Adrenal gland (tissue), 12 donors: ENCODE data around the gene BNC2. TPM values are rescaled to one million over a fixed set of nuclear protein-coding genes. Genes with fewer than 3 reads are reported as not detected.
A peak's percentile ranks its signal among the peaks of the same experiment; 100 is the strongest.

Source experiments
- DNase-seq, 7 donors: peaks; one replicate each; pipeline ENCODE4 v3.0.0-alpha.2; 2019 to 2020
- H3K27ac ChIP-seq, 5 donors: fragments of 200-600 bp; sonication (generic) in 4 of 5; 1 replicate in 3 of 5; 2 replicates in 2 of 5; pipeline versions ENCODE4 v1.5.1 to v1.8.0; 2016 to 2020; ENCODE audit warnings: mild to moderate bottlenecking in 1 of 5
- H3K27me3 ChIP-seq: fragments of 200-600 bp; 2 replicates; pipeline ENCODE4 v1.8.0; 2021
- H3K36me3 ChIP-seq, 2 donors: fragments of 200-600 bp; replicated peaks in 1 of 2; 1 replicate in 1 of 2; 2 replicates in 1 of 2; pipeline versions ENCODE4 v1.5.1 to v1.8.0; 2018 to 2022
- H3K4me1 ChIP-seq, 2 donors: fragments of 200-600 bp; replicated peaks in 1 of 2; 1 replicate in 1 of 2; 2 replicates in 1 of 2; pipeline versions ENCODE4 v1.5.1 to v1.8.0; 2018 to 2021
- H3K4me3 ChIP-seq, 4 donors: fragments of 200-600 bp; sonication (generic) in 3 of 4; one replicate each; pipeline ENCODE4 v1.5.1; 2016 to 2018
- H3K9me3 ChIP-seq, 3 donors: fragments of 200-600 bp; sonication (generic) in 1 of 3; replicated peaks in 1 of 3; 1 replicate in 2 of 3; 2 replicates in 1 of 3; pipeline versions ENCODE4 v1.5.1 to v1.8.0; 2016 to 2021
- CTCF ChIP-seq, 6 experiments: fragments of 450-650 bp in 4 of 6; fragments of 200-600 bp in 2 of 6; sonication (generic) in 1 of 6; IDR thresholded peaks; 1 replicate in 5 of 6; 2 replicates in 1 of 6; pipeline versions ENCODE4 v1.5.1 to v1.8.0; 2016 to 2021; ENCODE audit warnings: antibody characterized with exemption in 6 of 6, mild to moderate bottlenecking in 2 of 6, moderate library complexity in 1 of 6
- POLR2A ChIP-seq, 2 donors: fragments of 450-650 bp; IDR thresholded peaks; one replicate each; pipeline ENCODE4 v1.6.1; 2017; ENCODE audit warnings: antibody characterized with exemption in 2 of 2, mild to moderate bottlenecking in 2 of 2, moderate library complexity in 1 of 2
- WGBS, 4 donors: extraction: QIAGEN DNeasy Blood & Tissue Kit in 2 of 4; methylation state at CpG; one replicate each; pipeline versions ENCODE4 v1.1.5 to v1.1.7; 2013 to 2017; 5-methylcytosine and 5-hydroxymethylcytosine counted together
- intact Hi-C, 2 donors: fragments of 100-400 bp; cut with DNase I; formaldehyde crosslinking; loops; one replicate each; pipeline versions ENCODE4 v1.14.1 to v1.15.0; 2022 to 2023
- polyA plus RNA-seq, 3 donors: library from polyadenylated mRNA; stranded (reverse); fragments of 200-250 nt in 2 of 3; fragments of 350-450 nt in 1 of 3; fragmentation: Illumina TruSeq in 1 of 3; extraction: RNeasy Lipid Tissue Mini Kit (QIAGEN cat#74804) in 1 of 3; gene quantifications; one replicate each; pipeline ENCODE4 v1.2.3, GENCODE V29; 2013 to 2014
- total RNA-seq, 9 donors: library from RNA; depleted of rRNA in 4 of 9; stranded (reverse); fragments of >200 nt in 4 of 9; fragments of 120-200 nt in 1 of 9; fragmentation: NEBNext Ultra II Directional in 1 of 9; extraction: Animal tissue kit (Norgen Biotek cat#: 25700) in 1 of 9; gene quantifications; one replicate each; pipeline versions ENCODE4 v1.1.0 to v1.2.4, GENCODE V29; 2013 to 2023
- donor health status: healthy with polysubstance abuse.
- donor health status: Bipolar disorder and iron deficiency.
- donor health status: DM: yes; HTN: yes; CAD: no.
- donor health status: DM: no; HTN: no; CAD: no.
- donor health status: DM: no; HTN: no; CAD: no.
- donor health status: DM: yes; HTN: yes; CAD: no.

The BNC2 gene
- total and polyA plus RNA-seq, 12 donors: 1.1 to 11.1 (median 5.0) TPM

GRCh38 chr9:16794871-16795639 lies 75.4 kb downstream of the BNC2 start:
- H3K36me3 ChIP-seq: no peaks in the 10 kb centered on the region
- no peak overlapping the region for H3K4me3 ChIP-seq
- no peaks in the 10 kb centered on the region for H3K4me1 ChIP-seq
- intact Hi-C loops: no loop called here
- 62 to 72% (median 67%) methylated on average over 9 of the region's 9 CpGs for WGBS, 4 donors
- peak in 3 of 7 donors; percentile 2 to 24 (median 8) for DNase-seq
- peak overlapping the region in 2 of 5 donors; percentile 46 to 52 for H3K27ac ChIP-seq
- TF ChIP-seq CTCF (IDR thresholded peaks at IDR 0.05) (no peak), POLR2A (IDR thresholded peaks at IDR 0.05) (no peak)
- H3K27me3 ChIP-seq: no peaks in the 10 kb centered on the region
- H3K9me3 ChIP-seq: no peaks in the 10 kb centered on the region

- WGBS, 4 donors: 84 to 92% (median 91%) methylated on average over 4 of the region's 4 CpGs
- H3K27me3 ChIP-seq: no peaks in the 10 kb centered on the region
- no peaks in the 10 kb centered on the region for H3K9me3 ChIP-seq
- H3K4me3 ChIP-seq: no peak overlapping the region
- H3K4me1 ChIP-seq: no peaks in the 10 kb centered on the region
- TF ChIP-seq POLR2A (IDR thresholded peaks at IDR 0.05) (no peak), CTCF (IDR thresholded peaks at IDR 0.05) (no peak)
- no peak overlapping the region for H3K27ac ChIP-seq
- no peak for DNase-seq
- intact Hi-C loops: no loop called here
- no peaks in the 10 kb centered on the region for H3K36me3 ChIP-seq
These were observed 76.4 kb downstream of the BNC2 start for GRCh38 chr9:16794103-16794502.

GRCh38 chr9:16787724-16788123 lies 82.7 kb downstream of the BNC2 start:
- WGBS, 4 donors: 78 to 89% (median 84%) methylated on average over 6 of the region's 6 CpGs
- no peak for TF ChIP-seq POLR2A (IDR thresholded peaks at IDR 0.05)
- no peak for TF ChIP-seq CTCF (IDR thresholded peaks at IDR 0.05)
- intact Hi-C loops: no loop called here
- no peak for DNase-seq
- no peak overlapping the region for H3K27ac ChIP-seq
- H3K36me3 ChIP-seq: no peaks in the 10 kb centered on the region
- H3K27me3 ChIP-seq: no peaks in the 10 kb centered on the region
- H3K9me3 ChIP-seq: no peaks in the 10 kb centered on the region
- no peak overlapping the region for H3K4me3 ChIP-seq
- no peaks in the 10 kb centered on the region for H3K4me1 ChIP-seq

GRCh38 chr9:16784002-16784401 lies 86.5 kb downstream of the BNC2 start:
- Histone ChIP-seq H3K4me1 (no peaks in the 10 kb centered on the region), H3K9me3 (no peaks in the 10 kb centered on the region), H3K27me3 (no peaks in the 10 kb centered on the region), H3K4me3 (no peak overlapping the region), H3K27ac (no peak overlapping the region), H3K36me3 (no peaks in the 10 kb centered on the region)
- intact Hi-C loops: no loop called here
- no peak for TF ChIP-seq POLR2A (IDR thresholded peaks at IDR 0.05)
- no peak for TF ChIP-seq CTCF (IDR thresholded peaks at IDR 0.05)
- DNase-seq: no peak
- 82 to 91% (median 85%) methylated on average over 2 of the region's 2 CpGs for WGBS, 4 donors
